NK-92 (cell line): Measurements from ENCODE around the gene FOXJ1.
A peak's percentile ranks its signal among the peaks of the same experiment; 100 is the strongest.
"Not testable (repeated sequence)": the region's sequence is repeated elsewhere in the genome, so short reads cannot be mapped to it uniquely, and the experiment has no call there.

Experiments
- DNase-seq: peaks from one replicate; lab custom pipeline; 2025; ENCODE audit not compliant: unreplicated experiment; lab: John Stamatoyannopoulos, UW

Gene FOXJ1

GRCh38 chr17:76141212-76142038 lies at the start of gene FOXJ1:
FOXJ1 (minus strand) TSS chr17:76141245; CDS start chr17:76140395, 850 bp downstream.
- DNase-seq, result peak; percentile 41

GRCh38 chr17:76189741-76190140 lies 48.7 kb upstream of the FOXJ1 start:
- DNase-seq, result no peak

GRCh38 chr17:76189247-76189646 lies 48.2 kb upstream of the FOXJ1 start:
- DNase-seq, result no peak

- no peak for DNase-seq
Measured at GRCh38 chr17:76188213-76189016, 47.4 kb upstream of the FOXJ1 start.

- not testable (repeated sequence) for DNase-seq
Measured at GRCh38 chr17:76186774-76187173, 45.7 kb upstream of the FOXJ1 start.

- no peak for DNase-seq
Measured at GRCh38 chr17:76184290-76184689, 43.2 kb upstream of the FOXJ1 start.

GRCh38 chr17:76182016-76182764 lies 41.1 kb upstream of the FOXJ1 start:
- DNase-seq, result peak; percentile 31

GRCh38 chr17:76179496-76180467 lies 38.7 kb upstream of the FOXJ1 start:
- no peak for DNase-seq

GRCh38 chr17:76178124-76178523 lies 37.1 kb upstream of the FOXJ1 start:
- no peak for DNase-seq

GRCh38 chr17:76176701-76177574 lies 35.9 kb upstream of the FOXJ1 start:
- DNase-seq, result no peak

GRCh38 chr17:76174037-76174436 lies 33.0 kb upstream of the FOXJ1 start:
- DNase-seq, result no peak

- DNase-seq, result no peak
Measured at GRCh38 chr17:76173474-76173873, 32.4 kb upstream of the FOXJ1 start.

GRCh38 chr17:76171706-76172105 lies 30.7 kb upstream of the FOXJ1 start:
- no peak for DNase-seq

- DNase-seq, result no peak
Measured at GRCh38 chr17:76170114-76170513, 29.1 kb upstream of the FOXJ1 start.

- DNase-seq, result no peak
Measured at GRCh38 chr17:76166906-76167305, 25.9 kb upstream of the FOXJ1 start.

- no peak for DNase-seq
Measured at GRCh38 chr17:76166168-76166567, 25.1 kb upstream of the FOXJ1 start.

GRCh38 chr17:76164331-76164730 lies 23.3 kb upstream of the FOXJ1 start:
- DNase-seq, result no peak

GRCh38 chr17:76163919-76164318 lies 22.9 kb upstream of the FOXJ1 start:
- DNase-seq, result no peak

- DNase-seq, result no peak
Measured at GRCh38 chr17:76161619-76162266, 20.7 kb upstream of the FOXJ1 start.
